ENCODE data around the gene TMEM106A.

GRCh38 chr17:43212641-43213490 is 1.2 kb downstream of the TMEM106A start:
- TF ChIP-seq POLR2A (IDR thresholded peaks at IDR 0.05) (no peak), CTCF (IDR thresholded peaks at IDR 0.05) (no peak)
